Measurements from ENCODE around the gene ACTRT3. TPM values are rescaled to one million over a fixed set of nuclear protein-coding genes. Genes with fewer than 3 reads are reported as not detected.
A peak's percentile ranks its signal among the peaks of the same experiment; 100 is the strongest.

Gene ACTRT3
- total RNA-seq, 4 donors from 2014 or later: 2.0 to 3.3 (median 3.0) TPM

- H3K27me3 ChIP-seq: no peaks in the 10 kb centered on the region
- TF ChIP-seq CTCF (IDR thresholded peaks at IDR 0.05) (no peak), POLR2A (IDR thresholded peaks at IDR 0.05) (no peak)
- H3K4me1 ChIP-seq: peaks cover 5 to 6% of the 10 kb centered on the region in 2 donors
- WGBS, 2 donors: 59 to 63% methylated on average over 8 of the region's 8 CpGs
- H3K36me3 ChIP-seq: no peaks in the 10 kb centered on the region
- peak overlapping the region in 1 of 3 donors; percentile 78 for H3K4me3 ChIP-seq (replicated peaks in 1 of 3)
- no peak overlapping the region for H3K27ac ChIP-seq
- intact Hi-C loops (cut with DNase I): no loop called here
- H3K9me3 ChIP-seq: no peaks in the 10 kb centered on the region
- no peak for DNase-seq
These were observed 43.9 kb upstream of the ACTRT3 start for GRCh38 chr3:169813278-169813677.

- WGBS, 2 donors: 11 to 28% methylated on average over 9 to 14 of the region's 56 CpGs
- Histone ChIP-seq H3K4me1 (peaks cover 5 to 6% of the 10 kb centered on the region in 2 donors), H3K27me3 (no peaks in the 10 kb centered on the region), H3K36me3 (no peaks in the 10 kb centered on the region), H3K27ac (peak within 1 kb of the TSS; percentile 26 to 75 (median 61)), H3K9me3 (no peaks in the 10 kb centered on the region), H3K4me3 (replicated peaks in 1 of 3) (peak within 1 kb of the TSS; percentile 27 to 85 (median 78))
- TF ChIP-seq POLR2A (IDR thresholded peaks at IDR 0.05) (no peak), CTCF (IDR thresholded peaks at IDR 0.05) (no peak)
- peak; percentile 78 to 80 for DNase-seq
- intact Hi-C loops (cut with DNase I): no loop called here
These were observed 43.2 kb upstream of the ACTRT3 start, which contains the start of the genes LRRC34 and LRRIQ4 for GRCh38 chr3:169812332-169813235. TSS of gene LRRC34 (minus strand) at chr3:169812904. CDS start at chr3:169812548, 356 bp downstream. TSS of gene LRRIQ4 (plus strand) at chr3:169812870. CDS start at chr3:169821922, 9,052 bp downstream.

- peak overlapping the region; percentile 26 to 75 (median 61) for H3K27ac ChIP-seq
- WGBS, 2 donors: 3% methylated on average over 10 to 12 of the region's 29 CpGs
- TF ChIP-seq CTCF (IDR thresholded peaks at IDR 0.05) (no peak), POLR2A (IDR thresholded peaks at IDR 0.05) (no peak)
- H3K4me1 ChIP-seq: peaks cover 5 to 6% of the 10 kb centered on the region in 2 donors
- no peaks in the 10 kb centered on the region for H3K9me3 ChIP-seq
- DNase-seq: peak; percentile 36 to 44
- peak overlapping the region; percentile 27 to 85 (median 78) for H3K4me3 ChIP-seq (replicated peaks in 1 of 3)
- no peaks in the 10 kb centered on the region for H3K36me3 ChIP-seq
- H3K27me3 ChIP-seq: no peaks in the 10 kb centered on the region
- intact Hi-C loops (cut with DNase I): no loop called here
These were observed 42.4 kb upstream of the ACTRT3 start for GRCh38 chr3:169811631-169812331.

- WGBS, 2 donors: 44 to 52% methylated on average over 2 of the region's 2 CpGs
- peaks cover 5 to 6% of the 10 kb centered on the region in 2 donors for H3K4me1 ChIP-seq
- intact Hi-C loops (cut with DNase I): no loop called here
- no peaks in the 10 kb centered on the region for H3K36me3 ChIP-seq
- TF ChIP-seq POLR2A (IDR thresholded peaks at IDR 0.05) (no peak), CTCF (IDR thresholded peaks at IDR 0.05) (no peak)
- H3K27me3 ChIP-seq: no peaks in the 10 kb centered on the region
- H3K9me3 ChIP-seq: no peaks in the 10 kb centered on the region
- H3K4me3 ChIP-seq (replicated peaks in 1 of 3): no peak overlapping the region
- no peak overlapping the region for H3K27ac ChIP-seq
- DNase-seq: no peak
These were observed 40.0 kb upstream of the ACTRT3 start for GRCh38 chr3:169809230-169809795.

Measured in thyroid gland (tissue), 4 donors.